Lower leg skin (tissue), 4 donors: ENCODE results near the gene GSK3A. TPM values are rescaled to one million over a fixed set of nuclear protein-coding genes. Genes with fewer than 3 reads are reported as not detected.

Experiments
- DNase-seq, 2 donors: peaks; one replicate each; pipeline ENCODE4 v3.0.0-alpha.2; 2019; ENCODE audit warnings: low spot score in 2 of 2
- H3K4me3 ChIP-seq: fragments of 200-600 bp; sonication (generic); 2 replicates; pipeline ENCODE4 v1.5.1; 2017; ENCODE audit warnings: mild to moderate bottlenecking, low read depth; ENCODE audit not compliant: poor library complexity, severe bottlenecking
- POLR2A ChIP-seq, 2 donors: fragments of 450-650 bp; IDR thresholded peaks; one replicate each; pipeline ENCODE4 v1.6.1; 2016 to 2017; ENCODE audit warnings: antibody characterized with exemption in 2 of 2, mild to moderate bottlenecking in 1 of 2, moderate library complexity in 1 of 2
- WGBS, 2 donors: methylation state at CpG; one replicate each; pipeline ENCODE4 v1.1.5; 2018; 5-methylcytosine and 5-hydroxymethylcytosine counted together
- intact Hi-C: fragments of 100-400 bp; cut with DNase I; formaldehyde crosslinking; loops from one replicate; pipeline ENCODE4 v1.15.0; 2023; ENCODE audit warnings: low total_unique reads
- total RNA-seq, 4 donors: library from RNA; depleted of rRNA; stranded (reverse); fragments of >200 nt; gene quantifications; one replicate each; pipeline ENCODE4 v1.1.0, GENCODE V29; 2016
- TF ChIP-seq, protein P1 (sequence below), 3 donors: fragments of 450-650 bp; IDR thresholded peaks; one replicate each; pipeline ENCODE4 v1.5.1; 2016; ENCODE audit warnings: antibody characterized with exemption in 3 of 3, mild to moderate bottlenecking in 3 of 3, moderate library complexity in 2 of 3

GSK3A gene
- total RNA-seq, 4 donors from 2014 or later, result 31.4 to 42.0 (median 34.1) TPM

DNA sequence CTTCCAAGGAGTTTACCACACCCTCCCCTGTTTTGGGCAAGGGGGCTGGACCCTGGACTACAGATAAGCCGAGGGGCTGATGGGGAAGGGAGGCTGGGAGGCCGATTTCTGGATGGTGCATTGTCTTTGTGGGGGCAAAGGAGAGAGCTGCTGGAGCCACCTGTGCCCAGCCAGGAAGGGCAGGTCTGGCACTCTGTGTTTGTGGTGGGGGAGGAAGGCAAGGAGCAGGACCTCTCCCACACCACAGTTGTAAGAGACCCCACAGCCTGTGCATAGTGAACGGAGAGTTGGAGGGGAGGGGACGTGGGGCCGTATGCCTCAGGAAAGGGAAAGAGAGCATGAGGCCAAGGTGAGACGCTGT is 43.6 kb upstream of the GSK3A start:
- 15 to 19% methylated on average over 6 of the region's 6 CpGs for WGBS, 2 donors
- peak in 1 of 2 donors; percentile 87 for DNase-seq
- intact Hi-C loops, result no loop called here

DNA sequence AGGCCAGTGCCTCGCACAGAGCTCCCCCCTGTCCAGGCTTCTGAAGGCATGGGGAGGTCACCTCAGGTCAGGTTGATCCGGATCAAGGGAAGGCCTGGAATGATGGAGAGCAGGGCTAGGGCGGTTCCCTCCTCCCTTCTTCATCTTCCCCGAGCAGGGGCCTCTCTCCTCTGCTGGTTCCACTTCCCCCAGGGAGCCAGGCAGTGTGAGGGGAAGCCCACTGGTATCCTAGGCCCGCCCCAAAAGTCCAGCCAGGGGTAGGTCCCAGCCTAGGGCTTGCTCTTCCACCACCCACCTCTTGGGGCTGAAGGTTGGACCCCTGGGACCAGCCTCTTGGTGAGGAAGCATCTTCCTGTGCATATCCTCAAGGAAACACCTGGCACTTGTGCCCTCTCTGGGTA is 43.1 kb upstream of the GSK3A start:
- intact Hi-C loops, result no loop called here
- no peak overlapping the region for H3K4me3 ChIP-seq
- DNase-seq, result peak in 1 of 2 donors; percentile 83
- WGBS, 2 donors, result 31 to 32% methylated on average over 5 of the region's 5 CpGs
- TF ChIP-seq, protein P1, sequence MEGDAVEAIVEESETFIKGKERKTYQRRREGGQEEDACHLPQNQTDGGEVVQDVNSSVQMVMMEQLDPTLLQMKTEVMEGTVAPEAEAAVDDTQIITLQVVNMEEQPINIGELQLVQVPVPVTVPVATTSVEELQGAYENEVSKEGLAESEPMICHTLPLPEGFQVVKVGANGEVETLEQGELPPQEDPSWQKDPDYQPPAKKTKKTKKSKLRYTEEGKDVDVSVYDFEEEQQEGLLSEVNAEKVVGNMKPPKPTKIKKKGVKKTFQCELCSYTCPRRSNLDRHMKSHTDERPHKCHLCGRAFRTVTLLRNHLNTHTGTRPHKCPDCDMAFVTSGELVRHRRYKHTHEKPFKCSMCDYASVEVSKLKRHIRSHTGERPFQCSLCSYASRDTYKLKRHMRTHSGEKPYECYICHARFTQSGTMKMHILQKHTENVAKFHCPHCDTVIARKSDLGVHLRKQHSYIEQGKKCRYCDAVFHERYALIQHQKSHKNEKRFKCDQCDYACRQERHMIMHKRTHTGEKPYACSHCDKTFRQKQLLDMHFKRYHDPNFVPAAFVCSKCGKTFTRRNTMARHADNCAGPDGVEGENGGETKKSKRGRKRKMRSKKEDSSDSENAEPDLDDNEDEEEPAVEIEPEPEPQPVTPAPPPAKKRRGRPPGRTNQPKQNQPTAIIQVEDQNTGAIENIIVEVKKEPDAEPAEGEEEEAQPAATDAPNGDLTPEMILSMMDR (IDR thresholded peaks at IDR 0.05), result no peak
- no peak for TF ChIP-seq POLR2A (IDR thresholded peaks at IDR 0.05)

More for the DNA sequence above, 43.6 kb upstream of the GSK3A start:
- H3K4me3 ChIP-seq, result no peak overlapping the region
- TF ChIP-seq, protein P1 (IDR thresholded peaks at IDR 0.05), result no peak
- no peak for TF ChIP-seq POLR2A (IDR thresholded peaks at IDR 0.05)

DNA sequence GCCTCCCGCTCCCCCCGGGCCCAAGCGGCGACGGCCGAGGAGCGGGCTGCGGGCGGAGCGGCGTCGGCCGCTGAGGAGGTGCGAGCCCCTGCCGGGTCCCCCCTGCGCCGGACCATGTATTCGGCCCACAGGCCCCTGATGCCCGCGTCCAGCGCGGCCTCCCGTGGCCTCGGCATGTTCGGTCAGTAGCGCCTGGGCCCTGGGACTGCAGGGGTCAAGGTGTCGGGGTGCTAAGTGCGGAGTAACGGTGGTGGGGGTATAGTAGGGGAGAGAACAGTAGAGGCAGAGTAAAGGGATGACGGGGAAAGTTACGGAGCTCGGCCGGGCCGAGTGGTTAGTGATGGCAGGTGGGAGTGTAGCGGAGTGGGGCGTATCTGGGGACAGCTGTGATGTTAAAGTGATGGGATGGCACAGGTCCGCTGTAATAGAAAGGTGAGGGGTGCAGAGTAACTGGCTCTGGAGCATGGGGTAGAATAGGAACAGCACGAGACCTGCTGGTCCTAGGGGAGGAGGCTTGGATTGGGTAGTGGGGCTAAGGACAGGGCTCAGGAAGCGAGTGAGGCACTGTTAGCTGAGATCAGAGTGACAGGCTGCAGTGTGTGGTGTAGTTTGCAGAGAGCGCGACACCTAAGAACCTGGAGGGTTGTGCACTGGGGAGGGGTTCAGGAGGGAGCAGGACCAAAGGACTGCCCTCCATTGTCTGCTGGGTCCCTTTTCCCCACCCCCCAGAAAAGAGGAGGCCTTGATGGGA is 42.4 kb upstream of the GSK3A start:
- WGBS, 2 donors, result 5% methylated on average over 19 to 21 of the region's 41 CpGs
- DNase-seq, result peak in 1 of 2 donors; percentile 90
- intact Hi-C loops, result no loop called here
- TF ChIP-seq, protein P1 (IDR thresholded peaks at IDR 0.05), result no peak
- TF ChIP-seq POLR2A (IDR thresholded peaks at IDR 0.05), result no peak
- peak overlapping the region; percentile 43 for H3K4me3 ChIP-seq

DNA sequence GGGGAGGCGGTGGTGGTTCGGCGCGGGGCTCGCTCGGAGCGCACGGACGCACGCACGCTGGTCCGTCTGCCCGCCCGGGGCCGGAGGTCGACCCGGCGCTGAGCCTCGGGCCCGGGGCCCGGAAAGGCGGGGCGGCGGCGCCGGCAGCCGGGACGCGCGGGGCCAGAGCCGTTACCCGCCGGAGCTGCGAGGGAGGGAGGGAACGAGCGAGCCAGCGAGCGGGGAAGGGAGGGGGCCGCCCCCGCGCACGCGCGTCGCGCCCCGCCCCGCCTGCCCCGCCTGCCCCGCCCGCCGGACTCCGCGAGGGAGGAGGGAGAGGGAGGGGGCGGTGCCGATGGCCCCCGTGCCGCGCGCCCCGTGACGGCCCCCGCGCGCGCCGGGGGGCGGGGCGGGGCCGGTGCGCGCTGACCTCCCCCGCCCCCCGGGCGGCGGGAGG is 41.7 kb upstream of the GSK3A start:
- DNase-seq, result peak; percentile 63 to 95
- intact Hi-C loops, result no loop called here
- 0 to 1% methylated on average over 1 to 29 of the region's 76 CpGs for WGBS, 2 donors
- no peak overlapping the region for H3K4me3 ChIP-seq
- TF ChIP-seq, protein P1 (IDR thresholded peaks at IDR 0.05), result no peak
- TF ChIP-seq POLR2A (IDR thresholded peaks at IDR 0.05), result no peak

DNA sequence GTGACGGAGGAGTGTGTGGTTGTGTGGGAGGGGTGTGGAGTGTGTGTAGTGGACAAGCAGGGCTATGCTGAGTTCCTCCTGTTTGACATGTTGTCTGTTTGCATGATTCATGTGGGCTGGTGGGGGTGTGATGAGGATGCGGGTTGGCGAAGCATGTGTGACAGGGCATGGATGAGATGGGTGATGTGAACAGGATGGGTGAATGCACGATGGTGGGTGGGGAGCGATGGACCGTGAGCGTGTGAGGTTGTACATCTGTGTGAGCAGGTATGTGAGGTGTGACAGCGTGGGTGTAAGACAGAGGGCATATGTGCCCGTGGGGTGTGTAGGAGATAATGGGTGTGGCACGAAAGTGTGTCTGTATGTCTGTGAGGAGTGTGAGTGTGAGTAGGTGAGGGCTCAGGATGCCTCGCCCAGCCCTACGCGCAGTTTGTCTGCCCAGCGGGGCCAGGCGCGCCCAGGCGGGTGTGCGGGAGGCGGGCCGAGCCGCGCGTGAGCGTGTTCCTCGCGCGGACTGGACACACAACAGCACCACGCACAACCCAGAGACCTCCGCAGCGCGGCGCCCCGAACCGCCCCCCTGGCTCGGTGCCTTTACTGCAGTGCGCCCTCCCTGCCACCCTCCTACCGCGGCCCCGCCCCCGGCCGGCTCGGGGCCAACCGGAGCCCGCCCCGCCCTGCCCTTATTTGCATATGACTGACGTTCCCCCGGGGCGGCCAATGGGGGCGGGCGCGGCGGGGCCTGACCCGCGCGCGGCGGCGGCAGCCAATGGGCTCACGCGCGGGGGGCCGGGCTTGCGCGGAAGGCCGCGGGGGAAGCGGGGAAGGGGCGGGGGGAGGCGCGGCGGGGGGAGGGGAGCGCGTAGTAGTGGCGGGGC is 41.0 kb upstream of the GSK3A start:
- TF ChIP-seq, protein P1 (IDR thresholded peaks at IDR 0.05), result no peak
- peak in 1 of 2 donors; percentile 45 for TF ChIP-seq POLR2A (IDR thresholded peaks at IDR 0.05)
- 2 to 3% methylated on average over 37 to 46 of the region's 74 CpGs for WGBS, 2 donors
- DNase-seq, result peak; percentile 93 to 99
- no peak overlapping the region for H3K4me3 ChIP-seq
- intact Hi-C loops, result no loop called here
